ENCODE measurements around the gene WFS1.
A peak's percentile ranks its signal among the peaks of the same experiment; 100 is the strongest.

WFS1 gene

GRCh38 chr4:6316461-6317003 is 46.9 kb downstream of the WFS1 start:
- no peaks in the 10 kb centered on the region for H3K27me3 ChIP-seq
- no peak for TF ChIP-seq Cebpa-rat (IDR thresholded peaks at IDR 0.05)

GRCh38 chr4:6318206-6318605 is 48.6 kb downstream of the WFS1 start:
- H3K4me2 ChIP-seq: peak overlapping the region; percentile 54
- H3K27ac ChIP-seq: no peak overlapping the region
- H3K9ac ChIP-seq: no peak overlapping the region
- 0 out of 2 replicates have a peak, but pooled peaks cover 6% of the 10 kb centered on the region for H4K20me1 ChIP-seq
- no peaks in the 10 kb centered on the region for H3K27me3 ChIP-seq
- peaks cover 9% of the 10 kb centered on the region for H3K9me3 ChIP-seq
- no peak overlapping the region for H3K4me3 ChIP-seq
- H3K4me1 ChIP-seq: peaks cover 65% of the 10 kb centered on the region
- no peak for TF ChIP-seq Cebpa-rat (IDR thresholded peaks at IDR 0.05)
- no peaks in the 10 kb centered on the region for H3K36me3 ChIP-seq

More at GRCh38 chr4:6316461-6317003, 46.9 kb downstream of the WFS1 start:
- Histone ChIP-seq H3K4me3 (no peak overlapping the region), H3K36me3 (no peaks in the 10 kb centered on the region), H3K9ac (no peak overlapping the region), H3K9me3 (peaks cover 9% of the 10 kb centered on the region), H3K4me2 (peak overlapping the region; percentile 54), H3K4me1 (peaks cover 48% of the 10 kb centered on the region), H3K27ac (no peak overlapping the region), H4K20me1 (no peaks in the 10 kb centered on the region)

DNA sequence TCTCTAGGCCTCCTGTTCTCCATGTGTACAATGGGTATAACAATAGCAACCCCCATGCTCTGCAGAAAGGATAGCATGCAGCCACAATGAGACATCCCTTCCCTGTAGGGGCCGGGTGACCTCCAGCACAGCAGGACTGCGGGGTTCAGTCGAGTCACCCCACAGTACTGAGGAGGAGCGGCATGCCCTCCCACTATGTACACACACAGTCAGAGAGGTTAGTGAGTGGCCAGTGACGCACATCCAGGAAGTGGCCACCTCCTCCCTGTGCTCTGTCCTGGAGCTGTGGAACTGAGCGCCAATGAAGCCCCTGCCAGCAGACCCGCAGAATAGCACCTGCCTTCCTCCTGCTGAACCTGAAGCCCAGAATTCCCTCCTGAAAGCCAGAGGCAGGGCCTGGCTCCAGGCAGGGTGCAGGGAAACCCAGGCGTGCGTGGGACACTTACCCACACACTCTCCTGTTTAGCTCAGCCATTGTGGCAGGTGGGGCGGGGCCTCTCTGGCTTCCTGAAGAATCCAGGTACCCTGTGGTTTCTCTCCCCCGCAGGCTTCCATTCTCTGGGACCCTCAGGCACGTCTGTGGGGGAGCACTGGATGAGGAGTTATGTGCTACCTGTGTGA is 50.0 kb downstream of the WFS1 start:
- Histone ChIP-seq H3K9me3 (peaks cover 9% of the 10 kb centered on the region), H3K27ac (no peak overlapping the region), H3K4me2 (no peak overlapping the region), H3K4me3 (no peak overlapping the region), H3K9ac (no peak overlapping the region), H3K36me3 (no peaks in the 10 kb centered on the region), H3K27me3 (no peaks in the 10 kb centered on the region), H3K4me1 (peaks cover 79% of the 10 kb centered on the region), H4K20me1 (peaks cover 8% of the 10 kb centered on the region; the same call in 1 of the 2 replicates)
- no peak for TF ChIP-seq Cebpa-rat (IDR thresholded peaks at IDR 0.05)

DNA sequence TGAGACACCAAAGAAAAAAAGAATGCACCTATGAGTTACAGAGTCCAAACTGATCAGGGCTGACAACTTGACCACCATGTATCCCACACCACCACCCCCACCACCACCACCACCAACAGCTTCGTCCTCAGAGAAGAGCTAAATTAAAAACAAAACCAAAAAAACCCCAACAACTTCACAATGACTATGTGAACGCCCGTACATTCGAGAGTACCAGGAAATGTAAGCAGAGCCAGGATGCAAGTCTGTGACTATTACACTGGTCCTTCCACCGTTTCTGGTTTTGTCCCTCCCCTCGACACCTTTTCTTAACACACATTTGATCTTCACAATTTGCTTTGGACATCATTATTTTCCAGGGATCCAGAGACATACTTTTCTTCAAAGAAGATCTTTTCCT is 51.0 kb downstream of the WFS1 start:
- Histone ChIP-seq H3K9me3 (peaks cover 9% of the 10 kb centered on the region), H3K27me3 (no peaks in the 10 kb centered on the region), H3K27ac (no peak overlapping the region), H3K4me3 (no peak overlapping the region), H4K20me1 (peaks cover 11% of the 10 kb centered on the region; the same call in 1 of the 2 replicates), H3K4me2 (peak overlapping the region; percentile 90; the same call in 1 of the 2 replicates), H3K9ac (no peak overlapping the region), H3K4me1 (peaks cover 89% of the 10 kb centered on the region), H3K36me3 (no peaks in the 10 kb centered on the region)
- TF ChIP-seq Cebpa-rat (IDR thresholded peaks at IDR 0.05): no peak

GRCh38 chr4:6321361-6321760 is 51.7 kb downstream of the WFS1 start:
- H3K4me1 ChIP-seq: peaks cover 93% of the 10 kb centered on the region
- peaks cover 11% of the 10 kb centered on the region; the same call in 1 of the 2 replicates for H4K20me1 ChIP-seq
- no peak for TF ChIP-seq Cebpa-rat (IDR thresholded peaks at IDR 0.05)
- no peak overlapping the region for H3K4me3 ChIP-seq
- peak overlapping the region; percentile 90 for H3K4me2 ChIP-seq
- no peak overlapping the region for H3K9ac ChIP-seq
- peaks cover 9% of the 10 kb centered on the region for H3K9me3 ChIP-seq
- H3K27me3 ChIP-seq: no peaks in the 10 kb centered on the region
- H3K27ac ChIP-seq: no peak overlapping the region
- no peaks in the 10 kb centered on the region for H3K36me3 ChIP-seq

- H3K9me3 ChIP-seq: peaks cover 9% of the 10 kb centered on the region
- peaks cover 93% of the 10 kb centered on the region for H3K4me1 ChIP-seq
- H3K36me3 ChIP-seq: no peaks in the 10 kb centered on the region
- H3K27ac ChIP-seq: no peak overlapping the region
- H3K9ac ChIP-seq: no peak overlapping the region
- H4K20me1 ChIP-seq: peaks cover 11% of the 10 kb centered on the region; the same call in 1 of the 2 replicates
- no peaks in the 10 kb centered on the region for H3K27me3 ChIP-seq
- no peak for TF ChIP-seq Cebpa-rat (IDR thresholded peaks at IDR 0.05)
- peak overlapping the region; percentile 1; the same call in 1 of the 2 replicates for H3K4me3 ChIP-seq
- peak overlapping the region; percentile 90 for H3K4me2 ChIP-seq
Measured at GRCh38 chr4:6322067-6322760, 52.6 kb downstream of the WFS1 start.

GRCh38 chr4:6322761-6323566 is 53.3 kb downstream of the WFS1 start:
- Histone ChIP-seq H4K20me1 (peaks cover 11% of the 10 kb centered on the region; the same call in 1 of the 2 replicates), H3K9me3 (peaks cover 9% of the 10 kb centered on the region), H3K4me2 (peak overlapping the region; percentile 90), H3K4me1 (peaks cover 93% of the 10 kb centered on the region), H3K4me3 (peak overlapping the region; percentile 1; the same call in 1 of the 2 replicates), H3K36me3 (no peaks in the 10 kb centered on the region), H3K27me3 (no peaks in the 10 kb centered on the region), H3K9ac (no peak overlapping the region), H3K27ac (peak overlapping the region; percentile 70; the same call in 1 of the 2 replicates)
- no peak for TF ChIP-seq Cebpa-rat (IDR thresholded peaks at IDR 0.05)

- peak overlapping the region; percentile 26 for H3K4me3 ChIP-seq
- peaks cover 11% of the 10 kb centered on the region; the same call in 1 of the 2 replicates for H4K20me1 ChIP-seq
- TF ChIP-seq Cebpa-rat (IDR thresholded peaks at IDR 0.05): no peak
- H3K27ac ChIP-seq: peak overlapping the region; percentile 70
- no peaks in the 10 kb centered on the region for H3K27me3 ChIP-seq
- peak overlapping the region; percentile 90 for H3K4me2 ChIP-seq
- peak overlapping the region; percentile 62 for H3K9ac ChIP-seq
- no peaks in the 10 kb centered on the region for H3K36me3 ChIP-seq
- peaks cover 9% of the 10 kb centered on the region for H3K9me3 ChIP-seq
- H3K4me1 ChIP-seq: peaks cover 86% of the 10 kb centered on the region
Measured at GRCh38 chr4:6324461-6324998, 54.9 kb downstream of the WFS1 start.
